CD14-positive monocyte (primary cell): ENCODE measurements around the gene EBF3. TPM values are rescaled to one million over a fixed set of nuclear protein-coding genes. Genes with fewer than 3 reads are reported as not detected.

Experiments used
- DNase-seq, 3 donors: peaks; one replicate each; pipeline ENCODE4 v3.0.0-alpha.2; 2011 to 2022
- H2AFZ ChIP-seq: 2 replicates; pipeline ENCODE4 v1.6.0; 2012; ENCODE audit warnings: mild to moderate bottlenecking, low read depth, low read length, inconsistent platforms; ENCODE audit not compliant: insufficient read depth, poor library complexity, severe bottlenecking
- H3K27ac ChIP-seq, 2 donors: 1 replicate in 1 of 2; 2 replicates in 1 of 2; pipeline ENCODE4 v1.5.1; 2012 to 2013; ENCODE audit warnings: low read length in 2 of 2, control low read depth in 1 of 2, inconsistent platforms in 1 of 2, low read depth in 1 of 2, mild to moderate bottlenecking in 1 of 2
- H3K27me3 ChIP-seq, 2 donors: one replicate each; pipeline versions ENCODE4 v1.6.0 to v1.6.1; 2011 to 2013; ENCODE audit warnings: low read length in 2 of 2; ENCODE audit not compliant: control insufficient read depth in 2 of 2, insufficient read depth in 2 of 2
- H3K36me3 ChIP-seq, 2 donors: replicated peaks in 1 of 2; 1 replicate in 1 of 2; 2 replicates in 1 of 2; pipeline versions ENCODE4 v1.5.1 to v1.6.1; 2012 to 2013; ENCODE audit warnings: low read length in 2 of 2, control low read depth in 1 of 2, inconsistent platforms in 1 of 2, mild to moderate bottlenecking in 1 of 2; ENCODE audit not compliant: insufficient read depth in 2 of 2, control insufficient read depth in 1 of 2
- H3K4me1 ChIP-seq, 2 donors: 1 replicate in 1 of 2; 2 replicates in 1 of 2; pipeline versions ENCODE4 v1.5.1 to v1.6.1; 2012 to 2013; ENCODE audit warnings: low read length in 2 of 2, control low read depth in 1 of 2, inconsistent platforms in 1 of 2, mild to moderate bottlenecking in 1 of 2, moderate library complexity in 1 of 2; ENCODE audit not compliant: insufficient read depth in 2 of 2, control insufficient read depth in 1 of 2
- H3K4me2 ChIP-seq: replicated peaks from 2 replicates; pipeline ENCODE3; 2012; ENCODE audit warnings: low read length, moderate library complexity, mild to moderate bottlenecking; ENCODE audit not compliant: poor library complexity, severe bottlenecking; ENCODE audit errors: extremely low read depth
- H3K4me3 ChIP-seq, 3 experiments: fragments of 200-600 bp in 1 of 3; sonication (generic) in 1 of 3; replicated peaks in 1 of 3; 1 replicate in 2 of 3; 2 replicates in 1 of 3; pipeline ENCODE4 v1.5.1; 2011 to 2013; ENCODE audit warnings: low read length in 3 of 3, mild to moderate bottlenecking in 3 of 3, control low read depth in 2 of 3, low read depth in 2 of 3, inconsistent platforms in 1 of 3, moderate library complexity in 1 of 3
- H3K79me2 ChIP-seq: 2 replicates; pipeline ENCODE4 v1.6.0; 2012; ENCODE audit warnings: mild to moderate bottlenecking, control low read depth, inconsistent platforms, low read length, moderate library complexity; ENCODE audit not compliant: insufficient read depth
- H3K9ac ChIP-seq: 2 replicates; pipeline ENCODE4 v1.6.0; 2017; ENCODE audit warnings: low read length, mild to moderate bottlenecking; ENCODE audit not compliant: insufficient read depth, poor library complexity, severe bottlenecking
- H3K9me3 ChIP-seq, 2 donors: replicated peaks in 1 of 2; 1 replicate in 1 of 2; 2 replicates in 1 of 2; pipeline versions ENCODE4 v1.5.1 to v1.6.1; 2012 to 2013; ENCODE audit warnings: low read length in 2 of 2, control low read depth in 1 of 2; ENCODE audit not compliant: control insufficient read depth in 1 of 2, insufficient read depth in 1 of 2
- H4K20me1 ChIP-seq: 2 replicates; pipeline ENCODE4 v1.6.0; 2012; ENCODE audit warnings: mild to moderate bottlenecking, low read length, control low read depth, moderate library complexity; ENCODE audit not compliant: insufficient read depth
- H3K27ac Mint-ChIP-seq, 7 donors: one replicate each; pipeline ENCODE4 v1.8.0; 2020; ENCODE audit warnings: mild to moderate bottlenecking in 7 of 7, mixed read lengths in 7 of 7, moderate library complexity in 6 of 7, inconsistent platforms in 2 of 7
- H3K27me3 Mint-ChIP-seq, 3 donors: one replicate each; pipeline ENCODE4 v1.8.0; 2021 to 2022; ENCODE audit warnings: low read depth in 3 of 3, mild to moderate bottlenecking in 3 of 3, mixed read lengths in 3 of 3, moderate library complexity in 3 of 3, inconsistent platforms in 1 of 3
- H3K36me3 Mint-ChIP-seq, 2 donors: one replicate each; pipeline ENCODE4 v1.8.0; 2020; ENCODE audit warnings: mixed read lengths in 2 of 2, inconsistent platforms in 1 of 2, mild to moderate bottlenecking in 1 of 2
- H3K4me1 Mint-ChIP-seq: one replicate; pipeline ENCODE4 v1.8.0; 2020; ENCODE audit warnings: mild to moderate bottlenecking, mixed read lengths
- H3K4me3 Mint-ChIP-seq, 2 donors: one replicate each; pipeline ENCODE4 v1.8.0; 2020; ENCODE audit warnings: mild to moderate bottlenecking in 2 of 2, mixed read lengths in 2 of 2, moderate library complexity in 1 of 2
- H3K9me3 Mint-ChIP-seq, 7 donors: one replicate each; pipeline ENCODE4 v1.8.0; 2020 to 2022; ENCODE audit warnings: mixed read lengths in 7 of 7, mild to moderate bottlenecking in 6 of 7, moderate library complexity in 6 of 7, inconsistent platforms in 2 of 7
- WGBS: methylation state at CpG from one replicate; pipeline ENCODE4 v1.1.5; 2013; ENCODE audit warnings: missing lambda C conversion rate; ENCODE audit not compliant: insufficient coverage; 5-methylcytosine and 5-hydroxymethylcytosine counted together
- intact Hi-C, 2 donors: fragments of 100-400 bp; cut with micrococcal nuclease; formaldehyde crosslinking; loops; one replicate each; pipeline versions ENCODE4 v1.15.0 to v1.15.1; 2023
- polyA plus RNA-seq, 3 donors: library from polyadenylated mRNA; depleted of rRNA in 1 of 3; unstranded in 2 of 3; stranded (reverse) in 1 of 3; fragments of 300-500 nt in 2 of 3; fragments of >200 nt in 1 of 3; fragmentation: Illumina TruSeq in 2 of 3; gene quantifications; 1 replicate in 2 of 3; 2 replicates in 1 of 3; pipeline ENCODE4 v1.2.3, GENCODE V29; 2012 to 2021
- TF ChIP-seq, protein P1 (sequence below): fragments of 200-600 bp; IDR thresholded peaks from one replicate; pipeline ENCODE4 v1.8.0; 2022; ENCODE audit warnings: antibody characterized with exemption, mild to moderate bottlenecking

Gene EBF3
- polyA plus RNA-seq, 3 donors: not detected

DNA sequence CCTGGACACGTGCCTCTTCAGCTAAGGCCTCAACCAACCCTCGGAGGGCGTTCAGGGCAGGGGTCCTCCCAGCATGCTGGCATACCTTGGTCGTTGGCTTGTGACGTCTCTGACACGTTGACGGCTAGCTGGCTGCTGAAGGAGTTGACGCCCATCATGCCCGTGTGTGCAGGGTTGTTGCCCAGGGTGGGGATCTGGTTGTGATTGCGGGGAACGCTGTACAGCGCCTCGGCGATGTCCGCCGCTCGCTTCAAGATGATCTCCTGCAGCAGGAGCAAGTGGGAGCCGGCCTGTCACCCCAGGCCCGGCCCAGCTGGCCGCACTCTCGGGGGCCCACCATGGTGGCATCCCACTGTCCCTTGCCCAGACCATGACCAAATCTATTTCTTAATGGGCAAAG lies 122.0 kb downstream of the EBF3 start:
- H3K4me1 Mint-ChIP-seq: no peaks in the 10 kb centered on the region
- Histone ChIP-seq H3K36me3 (no peaks in the 10 kb centered on the region), H3K4me1 (no peaks in the 10 kb centered on the region), H3K27ac (no peak overlapping the region), H3K9me3 (peaks cover 0 to 3% of the 10 kb centered on the region in 2 donors), H3K79me2 (no peaks in the 10 kb centered on the region), H3K9ac (no peak overlapping the region), H3K4me3 (no peak overlapping the region), H4K20me1 (no peaks in the 10 kb centered on the region), H2AFZ (no peak overlapping the region), H3K4me2 (no peak overlapping the region), H3K27me3 (no peaks in the 10 kb centered on the region)
- intact Hi-C loops: no loop called here
- no peak overlapping the region for H3K27ac Mint-ChIP-seq
- WGBS: 95% methylated on average over 20 of the region's 21 CpGs
- TF ChIP-seq, protein P1, sequence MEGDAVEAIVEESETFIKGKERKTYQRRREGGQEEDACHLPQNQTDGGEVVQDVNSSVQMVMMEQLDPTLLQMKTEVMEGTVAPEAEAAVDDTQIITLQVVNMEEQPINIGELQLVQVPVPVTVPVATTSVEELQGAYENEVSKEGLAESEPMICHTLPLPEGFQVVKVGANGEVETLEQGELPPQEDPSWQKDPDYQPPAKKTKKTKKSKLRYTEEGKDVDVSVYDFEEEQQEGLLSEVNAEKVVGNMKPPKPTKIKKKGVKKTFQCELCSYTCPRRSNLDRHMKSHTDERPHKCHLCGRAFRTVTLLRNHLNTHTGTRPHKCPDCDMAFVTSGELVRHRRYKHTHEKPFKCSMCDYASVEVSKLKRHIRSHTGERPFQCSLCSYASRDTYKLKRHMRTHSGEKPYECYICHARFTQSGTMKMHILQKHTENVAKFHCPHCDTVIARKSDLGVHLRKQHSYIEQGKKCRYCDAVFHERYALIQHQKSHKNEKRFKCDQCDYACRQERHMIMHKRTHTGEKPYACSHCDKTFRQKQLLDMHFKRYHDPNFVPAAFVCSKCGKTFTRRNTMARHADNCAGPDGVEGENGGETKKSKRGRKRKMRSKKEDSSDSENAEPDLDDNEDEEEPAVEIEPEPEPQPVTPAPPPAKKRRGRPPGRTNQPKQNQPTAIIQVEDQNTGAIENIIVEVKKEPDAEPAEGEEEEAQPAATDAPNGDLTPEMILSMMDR: no peak
- peaks cover 0 to 5% (median 0%) of the 10 kb centered on the region in 3 donors for H3K27me3 Mint-ChIP-seq
- no peak overlapping the region for H3K4me3 Mint-ChIP-seq
- DNase-seq: no peak
- no peaks in the 10 kb centered on the region for H3K36me3 Mint-ChIP-seq
- H3K9me3 Mint-ChIP-seq: peaks cover 0 to 11% (median 2%) of the 10 kb centered on the region in 7 donors

DNA sequence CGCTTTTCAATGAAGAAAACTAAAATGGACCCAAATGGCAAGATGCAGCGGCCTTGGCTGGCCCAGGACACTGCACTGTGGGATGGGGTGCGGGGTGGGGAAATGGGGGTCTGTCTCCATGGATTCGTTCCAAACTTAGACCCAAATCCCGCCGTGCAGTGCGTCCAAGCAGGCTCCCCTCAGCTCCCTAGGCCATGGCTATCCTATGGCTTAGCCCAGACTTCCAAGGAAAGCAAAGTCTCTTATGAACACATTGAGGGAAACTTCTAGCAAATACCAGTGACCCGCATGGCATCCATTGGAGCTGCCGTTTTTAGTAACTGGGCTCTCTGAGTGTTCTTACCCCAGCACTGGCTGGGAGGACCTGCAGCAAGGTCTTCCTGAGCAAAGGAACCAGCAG lies 122.5 kb downstream of the EBF3 start:
- no peaks in the 10 kb centered on the region for H4K20me1 ChIP-seq
- Mint-ChIP-seq H3K4me3 (no peak overlapping the region), H3K9me3 (peaks cover 0 to 11% (median 2%) of the 10 kb centered on the region in 7 donors), H3K36me3 (no peaks in the 10 kb centered on the region), H3K4me1 (no peaks in the 10 kb centered on the region), H3K27ac (no peak overlapping the region), H3K27me3 (peaks cover 0 to 5% (median 0%) of the 10 kb centered on the region in 3 donors)
- no peaks in the 10 kb centered on the region for H3K36me3 ChIP-seq
- no peak for DNase-seq
- H2AFZ ChIP-seq: no peak overlapping the region
- H3K27ac ChIP-seq: no peak overlapping the region
- TF ChIP-seq, protein P1: no peak
- H3K4me3 ChIP-seq: no peak overlapping the region
- no peaks in the 10 kb centered on the region for H3K79me2 ChIP-seq
- no peak overlapping the region for H3K4me2 ChIP-seq
- H3K4me1 ChIP-seq: no peaks in the 10 kb centered on the region
- intact Hi-C loops: no loop called here
- 96% methylated on average over 8 of the region's 9 CpGs for WGBS
- no peaks in the 10 kb centered on the region for H3K27me3 ChIP-seq
- peaks cover 0 to 3% of the 10 kb centered on the region in 2 donors for H3K9me3 ChIP-seq
- H3K9ac ChIP-seq: no peak overlapping the region
